ENCODE measurements around the gene LHFPL5.

LHFPL5 gene

DNA sequence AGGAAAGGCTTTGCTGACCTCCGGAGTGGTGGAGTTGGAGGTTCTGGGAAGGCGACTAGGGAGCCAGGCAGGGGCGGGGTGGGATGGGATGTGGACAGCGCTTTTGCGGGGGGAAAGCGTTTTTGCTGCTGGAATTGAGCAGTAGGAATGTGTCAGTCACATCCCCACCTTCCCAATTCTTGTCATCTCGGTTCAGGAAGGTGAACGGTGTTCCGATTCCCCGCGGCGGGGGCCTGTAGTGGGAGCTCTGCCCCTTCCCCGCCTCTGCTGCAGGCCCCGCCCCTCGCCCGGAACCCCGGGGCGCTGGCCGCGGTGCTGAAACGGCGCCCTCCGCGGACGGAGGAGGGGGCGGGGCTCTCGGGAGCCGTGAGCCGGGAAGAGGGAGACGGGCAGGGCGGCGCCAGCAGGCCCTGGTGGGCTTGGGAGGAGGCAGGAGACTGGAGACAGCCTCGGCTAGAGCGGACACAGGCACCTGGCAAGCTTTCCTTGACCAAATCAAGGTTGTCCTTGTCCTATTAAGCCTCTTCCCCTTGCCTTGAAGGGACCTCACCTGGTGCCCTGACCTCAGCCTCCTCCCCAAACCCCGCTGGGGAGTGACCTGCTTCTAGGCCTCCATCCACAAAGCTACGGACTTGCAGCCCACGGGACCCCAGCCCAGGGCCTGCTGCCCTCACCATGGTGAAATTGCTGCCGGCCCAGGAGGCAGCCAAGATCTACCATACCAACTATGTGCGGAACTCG lies at the start of gene LHFPL5:
TSS of gene LHFPL5 (plus strand) at position 357 of the 741 bp plus-strand sequence. CDS start at position 676, 319 bp downstream.
- DNase-seq: peak; percentile 80

GRCh38 chr6:35757456-35758123 lies 47.6 kb upstream of the LHFPL5 start:
- no peak for DNase-seq

DNA sequence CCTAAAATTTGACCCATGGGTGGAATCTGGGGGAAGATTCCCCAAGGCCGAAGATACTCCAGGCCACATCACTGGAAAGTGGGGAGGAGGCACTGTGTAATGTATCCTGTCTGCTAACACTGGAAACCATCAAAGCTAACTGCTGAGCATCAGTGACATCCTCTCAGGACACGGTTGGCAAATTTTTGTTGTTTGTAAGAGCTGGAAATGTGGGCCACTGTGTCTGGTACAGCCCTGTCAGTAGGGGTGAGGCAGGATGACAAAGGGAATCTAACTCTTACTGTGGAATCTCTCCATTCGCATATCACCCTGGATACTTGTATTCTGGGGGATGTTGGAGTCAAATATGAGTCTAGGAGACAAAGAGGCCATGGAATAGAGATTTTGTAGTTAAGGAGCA lies 45.7 kb upstream of the LHFPL5 start:
- no peak for DNase-seq

- no peak for DNase-seq
These were observed 39.4 kb upstream of the LHFPL5 start for GRCh38 chr6:35765739-35766138.

DNA sequence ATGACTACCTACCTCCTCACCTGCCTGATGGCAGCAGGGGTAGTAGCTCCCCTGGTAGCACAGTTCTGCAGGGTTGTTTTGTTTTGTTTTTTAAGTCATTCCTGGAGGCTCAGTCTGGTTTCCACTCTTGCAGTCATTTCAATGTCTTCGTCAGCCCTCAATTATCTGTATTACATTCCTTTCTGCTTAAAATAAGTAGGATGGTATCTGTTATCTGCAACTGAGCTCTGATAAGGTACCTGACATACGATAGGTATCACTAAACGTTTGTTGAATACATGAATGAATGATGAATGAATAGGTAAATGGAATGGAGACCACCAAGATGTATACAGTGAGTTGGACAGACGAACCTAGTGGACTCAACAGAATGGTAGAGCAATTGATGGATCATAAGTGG lies 35.9 kb upstream of the LHFPL5 start:
- DNase-seq: no peak

- DNase-seq: no peak
These were observed 33.9 kb upstream of the LHFPL5 start for GRCh38 chr6:35771343-35771627.

GRCh38 chr6:35774116-35774794 lies 30.9 kb upstream of the LHFPL5 start:
- no peak for DNase-seq

DNA sequence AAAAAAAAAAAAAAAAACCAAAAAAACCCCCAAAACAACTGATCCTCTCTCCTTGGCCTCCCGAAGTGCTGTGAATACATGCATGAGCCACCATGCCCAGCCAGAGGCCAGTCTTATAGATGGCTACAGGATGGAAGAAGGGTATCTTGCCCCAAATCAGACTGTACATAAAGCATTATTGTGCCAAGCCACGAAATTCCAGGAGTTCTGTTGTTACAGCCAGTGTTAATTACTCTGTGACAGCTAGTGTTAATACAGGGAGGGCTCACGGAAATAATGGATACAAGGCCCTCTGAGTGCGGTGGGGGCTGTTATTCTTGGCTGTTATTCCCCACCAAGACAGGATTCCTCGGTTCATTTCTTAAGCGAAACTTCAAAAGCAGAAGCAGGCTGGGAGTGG lies 30.1 kb upstream of the LHFPL5 start:
- DNase-seq: no peak

DNA sequence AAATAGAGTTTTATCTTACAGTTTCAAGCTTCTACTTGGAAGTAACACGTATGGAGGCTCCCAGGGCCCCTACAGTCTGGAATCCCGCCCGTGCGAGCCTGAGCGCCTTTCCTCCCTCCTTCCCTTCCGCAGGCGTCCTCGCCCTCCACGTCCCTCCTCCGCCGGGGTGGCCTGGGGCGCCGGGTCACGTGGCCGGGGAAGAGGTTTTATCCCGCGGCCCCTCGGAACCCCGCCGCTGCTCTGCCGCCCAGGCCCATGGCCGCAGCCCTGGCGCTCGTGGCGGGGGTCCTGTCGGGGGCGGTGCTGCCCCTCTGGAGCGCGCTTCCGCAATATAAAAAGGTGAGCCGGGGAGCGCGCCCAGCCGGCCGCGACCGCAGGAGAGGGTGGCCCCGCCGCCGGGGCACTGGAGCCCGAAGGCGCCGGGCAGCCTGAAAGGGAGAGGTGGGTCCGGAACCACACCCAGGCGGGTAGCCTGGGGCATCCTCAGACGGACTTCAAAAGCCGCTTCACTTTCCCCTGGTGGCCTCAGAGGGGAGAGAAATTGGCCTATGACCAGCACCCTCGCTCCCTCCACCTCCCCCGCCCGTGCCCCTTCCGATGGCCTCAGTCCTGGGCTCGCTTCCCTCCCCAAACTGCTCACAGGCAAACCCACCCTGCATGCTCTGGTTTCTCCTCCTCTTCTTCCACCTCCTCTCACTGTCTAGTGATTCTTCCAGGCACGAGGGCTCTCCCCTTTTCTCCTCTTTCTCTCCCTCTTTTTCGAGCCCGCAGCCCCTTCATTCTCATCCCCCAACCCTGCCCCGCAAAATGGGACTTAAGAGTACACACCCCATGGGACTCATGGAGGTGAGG lies 28.6 kb upstream of the LHFPL5 start, which contains the start of gene CLPSL2:
TSS of gene CLPSL2 (plus strand) at position 235 of the 852 bp plus-strand sequence. CDS start at position 256, 21 bp downstream.
- peak; percentile 32 for DNase-seq

GRCh38 chr6:35777356-35778102 lies 27.6 kb upstream of the LHFPL5 start:
- no peak for DNase-seq

DNA sequence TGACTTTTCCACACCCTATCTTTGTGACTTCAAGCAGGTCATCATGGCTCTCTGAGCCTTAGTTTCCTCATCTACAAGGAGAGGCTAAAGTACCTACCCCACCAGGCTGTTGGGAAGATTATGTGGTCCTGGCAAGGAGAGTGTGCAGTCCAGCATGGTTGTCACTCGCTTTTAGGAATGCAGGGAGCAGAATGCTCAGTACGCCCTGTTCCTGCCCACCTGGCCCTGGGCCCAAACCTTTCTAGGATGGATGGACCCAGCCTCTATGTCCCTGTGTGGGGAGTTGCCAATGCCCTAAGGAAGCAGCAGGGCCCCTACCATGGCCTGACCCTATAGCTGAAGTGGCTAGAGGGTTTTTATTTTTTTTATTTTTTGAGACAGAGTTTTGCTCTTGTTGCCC lies 26.7 kb upstream of the LHFPL5 start:
- no peak for DNase-seq

DNA sequence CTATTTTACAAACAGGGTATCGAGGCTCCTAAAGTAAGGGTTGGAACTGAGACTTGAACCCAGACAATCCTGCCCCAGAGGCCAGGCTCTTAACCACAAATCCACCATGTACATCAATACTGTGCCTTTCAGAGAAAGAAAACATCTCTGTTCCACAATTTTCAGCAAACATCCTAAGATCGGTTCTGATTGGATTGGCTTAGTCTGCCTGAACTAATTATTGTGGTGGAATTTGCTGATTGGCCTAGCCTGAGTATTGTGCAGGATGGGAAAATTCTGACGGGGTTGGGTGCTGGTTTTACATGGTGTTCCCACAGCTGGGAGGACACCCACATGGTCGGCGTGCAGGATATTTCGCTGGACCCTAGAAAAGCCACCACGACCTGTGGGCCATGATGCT lies 24.4 kb upstream of the LHFPL5 start, which contains the start of gene CLPSL1:
TSS of gene CLPSL1 (plus strand) at position 301 of the 400 bp plus-strand sequence. CDS start at position 393, 92 bp downstream.
- no peak for DNase-seq

DNA sequence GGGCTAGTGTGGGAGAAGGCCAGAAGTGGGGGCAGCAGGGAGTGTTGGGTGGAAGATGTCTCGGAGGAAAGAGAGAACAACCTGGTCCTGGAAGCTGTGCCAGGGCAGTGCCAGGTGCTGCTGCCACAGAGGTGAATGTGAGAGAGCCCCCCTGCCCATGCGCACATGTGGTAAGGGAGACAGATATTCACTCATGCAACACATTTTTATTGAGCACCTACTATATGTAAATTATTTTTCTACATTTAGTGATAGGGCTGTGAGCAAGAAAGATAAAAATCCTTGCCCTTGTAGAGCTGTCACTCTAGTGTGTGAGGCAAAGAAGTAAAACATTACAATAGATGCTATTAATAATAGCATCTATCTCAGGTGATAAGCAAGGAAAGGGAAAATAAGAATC lies 23.9 kb upstream of the LHFPL5 start:
- no peak for DNase-seq

GRCh38 chr6:35782424-35782823 lies 22.7 kb upstream of the LHFPL5 start:
- DNase-seq: no peak

GRCh38 chr6:35784200-35784599 lies 21.0 kb upstream of the LHFPL5 start:
- no peak for DNase-seq

- no peak for DNase-seq
These were observed 18.9 kb upstream of the LHFPL5 start for GRCh38 chr6:35786272-35786671.

DNA sequence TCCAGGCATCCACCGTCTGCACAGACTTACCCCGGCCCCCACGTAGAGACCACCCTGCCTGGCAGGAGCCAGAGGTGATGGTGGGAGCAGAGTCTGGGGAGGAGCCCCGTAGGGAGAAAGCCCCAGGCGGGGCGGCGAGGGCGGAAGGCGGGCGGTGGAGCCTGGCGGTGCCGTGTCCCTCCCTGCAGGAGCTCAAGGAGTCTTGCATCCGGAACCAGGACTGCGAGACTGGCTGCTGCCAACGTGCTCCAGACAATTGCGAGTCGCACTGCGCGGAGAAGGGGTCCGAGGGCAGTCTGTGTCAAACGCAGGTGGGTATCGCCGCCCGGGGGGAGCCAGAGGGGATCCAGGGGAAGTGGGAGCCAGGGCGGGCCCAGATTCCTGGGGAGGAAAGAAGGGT lies 18.3 kb upstream of the LHFPL5 start:
- DNase-seq: no peak

- DNase-seq: no peak
These were observed 17.6 kb upstream of the LHFPL5 start for GRCh38 chr6:35787266-35788218.

- DNase-seq: no peak
These were observed 16.6 kb upstream of the LHFPL5 start for GRCh38 chr6:35788423-35788982.

DNA sequence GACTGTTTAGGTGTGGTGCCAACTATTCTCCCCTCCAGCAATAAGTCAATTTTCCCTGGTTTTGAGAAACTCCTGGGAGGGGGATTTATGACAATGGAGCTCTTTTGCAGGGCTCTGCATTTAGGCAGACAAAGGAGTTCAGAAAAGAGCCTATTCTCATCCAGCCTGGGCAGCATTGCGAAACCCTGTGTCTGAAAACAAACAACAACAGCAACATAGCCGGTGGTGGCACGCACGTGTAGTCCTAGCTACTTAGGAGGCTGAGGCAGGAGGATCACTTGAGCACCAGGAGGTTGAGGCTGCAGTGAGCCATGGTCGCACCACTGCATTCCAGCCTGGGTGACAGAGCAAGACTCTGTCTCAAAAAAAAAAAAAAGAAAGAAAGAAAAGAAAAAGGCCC lies 14.5 kb upstream of the LHFPL5 start:
- DNase-seq: no peak
